ENCODE results near the gene NADK2. TPM values are rescaled to one million over a fixed set of nuclear protein-coding genes. Genes with fewer than 3 reads are reported as not detected.
"Not testable (repeated sequence)": the region's sequence is repeated elsewhere in the genome, so short reads cannot be mapped to it uniquely, and the experiment has no call there.

NADK2 gene
- polyA plus RNA-seq, 2 donors: 5.0 to 6.2 TPM

GRCh38 chr5:36198281-36198680 is 43.4 kb downstream of the NADK2 start:
- no peaks in the 10 kb centered on the region for H3K27me3 ChIP-seq (ENCODE audit: control insufficient read depth in 1 of 2, insufficient read depth in 2 of 2, low read length in 2 of 2)
- H3K4me3 ChIP-seq (ENCODE audit: low read depth in 1 of 2, low read length in 2 of 2): no peak overlapping the region
- no peak overlapping the region for H3K27ac ChIP-seq (ENCODE audit: low read depth in 2 of 2, low read length in 1 of 2)
- H3K9me3 ChIP-seq (ENCODE audit: control insufficient read depth in 2 of 2, insufficient read depth in 1 of 2, low read depth in 1 of 2, low read length in 1 of 2): no peaks in the 10 kb centered on the region
- peaks cover 2 to 4% of the 10 kb centered on the region in 2 donors for H3K36me3 ChIP-seq (ENCODE audit: control insufficient read depth in 2 of 2, insufficient read depth in 2 of 2, low read length in 1 of 2)
- H3K4me1 ChIP-seq (ENCODE audit: control insufficient read depth in 2 of 2, insufficient read depth in 2 of 2, low read length in 1 of 2): no peaks in the 10 kb centered on the region

- H3K9me3 ChIP-seq (ENCODE audit: control insufficient read depth in 2 of 2, insufficient read depth in 1 of 2, low read depth in 1 of 2, low read length in 1 of 2): peaks cover 0 to 2% of the 10 kb centered on the region in 2 donors
- H3K27ac ChIP-seq (ENCODE audit: low read depth in 2 of 2, low read length in 1 of 2): no peak overlapping the region
- H3K4me1 ChIP-seq (ENCODE audit: control insufficient read depth in 2 of 2, insufficient read depth in 2 of 2, low read length in 1 of 2): no peaks in the 10 kb centered on the region
- H3K4me3 ChIP-seq (ENCODE audit: low read depth in 1 of 2, low read length in 2 of 2): no peak overlapping the region
- H3K27me3 ChIP-seq (ENCODE audit: control insufficient read depth in 1 of 2, insufficient read depth in 2 of 2, low read length in 2 of 2): no peaks in the 10 kb centered on the region
- WGBS, 2 donors: 90 to 96% methylated on average over 5 of the region's 5 CpGs
- H3K36me3 ChIP-seq (ENCODE audit: control insufficient read depth in 2 of 2, insufficient read depth in 2 of 2, low read length in 1 of 2): no peaks in the 10 kb centered on the region
Observed at GRCh38 chr5:36193746-36194145, 48.0 kb downstream of the NADK2 start.

DNA sequence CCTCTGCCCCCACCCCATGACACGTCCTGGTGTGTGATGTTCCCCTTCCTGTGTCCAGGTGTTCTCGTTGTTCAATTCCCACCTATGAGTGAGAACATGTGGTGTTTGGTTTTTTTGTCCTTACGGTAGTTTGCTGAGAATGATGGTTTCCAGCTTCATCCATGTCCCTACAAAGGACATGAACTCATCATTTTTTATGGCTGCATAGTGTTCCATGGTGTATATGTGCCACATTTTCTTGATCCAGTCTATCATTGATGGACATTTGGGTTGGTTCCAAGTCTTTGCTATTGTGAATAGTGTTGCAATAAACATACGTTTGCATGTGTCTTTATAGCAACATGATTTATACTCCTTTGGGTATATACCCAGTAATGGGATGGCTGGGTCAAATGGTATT is 57.3 kb downstream of the NADK2 start:
- not testable (repeated sequence) for H3K4me3 ChIP-seq (ENCODE audit: low read depth in 1 of 2, low read length in 2 of 2); H3K4me1 ChIP-seq (ENCODE audit: control insufficient read depth in 2 of 2, insufficient read depth in 2 of 2, low read length in 1 of 2); H3K36me3 ChIP-seq (ENCODE audit: control insufficient read depth in 2 of 2, insufficient read depth in 2 of 2, low read length in 1 of 2); H3K27ac ChIP-seq (ENCODE audit: low read depth in 2 of 2, low read length in 1 of 2); H3K9me3 ChIP-seq (ENCODE audit: control insufficient read depth in 2 of 2, insufficient read depth in 1 of 2, low read depth in 1 of 2, low read length in 1 of 2); H3K27me3 ChIP-seq (ENCODE audit: control insufficient read depth in 1 of 2, insufficient read depth in 2 of 2, low read length in 2 of 2)
- WGBS, 2 donors: 84 to 89% methylated on average over 3 of the region's 4 CpGs

DNA sequence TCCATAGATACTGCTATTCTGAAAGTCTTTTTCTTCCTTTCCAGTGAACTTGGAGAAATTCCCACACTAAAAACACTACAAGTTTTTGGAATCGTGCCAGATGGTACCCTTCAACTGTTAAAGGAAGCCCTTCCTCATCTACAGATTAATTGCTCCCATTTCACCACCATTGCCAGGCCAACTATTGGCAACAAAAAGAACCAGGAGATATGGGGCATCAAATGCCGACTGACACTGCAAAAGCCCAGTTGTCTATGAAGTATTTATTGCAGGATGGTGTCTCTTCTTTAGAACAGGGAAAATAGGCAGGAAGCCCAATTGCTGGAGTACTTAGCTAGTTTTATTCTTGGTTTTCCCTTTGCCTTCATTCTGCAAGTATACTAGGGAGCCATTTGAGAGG is 60.0 kb downstream of the NADK2 start:
- no peaks in the 10 kb centered on the region for H3K36me3 ChIP-seq (ENCODE audit: control insufficient read depth in 2 of 2, insufficient read depth in 2 of 2, low read length in 1 of 2)
- whole genome bisulfite sequencing, 2 donors: 79 to 85% methylated on average over 2 of the region's 2 CpGs

GRCh38 chr5:36180556-36181350 is 61.0 kb downstream of the NADK2 start:
- no peaks in the 10 kb centered on the region for H3K9me3 ChIP-seq (ENCODE audit: control insufficient read depth in 2 of 2, insufficient read depth in 1 of 2, low read depth in 1 of 2, low read length in 1 of 2)
- 81 to 82% methylated on average over 2 of the region's 2 CpGs for WGBS, 2 donors
- H3K27me3 ChIP-seq (ENCODE audit: control insufficient read depth in 1 of 2, insufficient read depth in 2 of 2, low read length in 2 of 2): no peaks in the 10 kb centered on the region
- no peak overlapping the region for H3K4me3 ChIP-seq (ENCODE audit: low read depth in 1 of 2, low read length in 2 of 2)
- H3K4me1 ChIP-seq (ENCODE audit: control insufficient read depth in 2 of 2, insufficient read depth in 2 of 2, low read length in 1 of 2): no peaks in the 10 kb centered on the region
- no peaks in the 10 kb centered on the region for H3K36me3 ChIP-seq (ENCODE audit: control insufficient read depth in 2 of 2, insufficient read depth in 2 of 2, low read length in 1 of 2)
- no peak overlapping the region for H3K27ac ChIP-seq (ENCODE audit: low read depth in 2 of 2, low read length in 1 of 2)

More for the DNA sequence above, 60.0 kb downstream of the NADK2 start:
- no peaks in the 10 kb centered on the region for H3K27me3 ChIP-seq (ENCODE audit: control insufficient read depth in 1 of 2, insufficient read depth in 2 of 2, low read length in 2 of 2)
- no peaks in the 10 kb centered on the region for H3K9me3 ChIP-seq (ENCODE audit: control insufficient read depth in 2 of 2, insufficient read depth in 1 of 2, low read depth in 1 of 2, low read length in 1 of 2)
- no peak overlapping the region for H3K4me3 ChIP-seq (ENCODE audit: low read depth in 1 of 2, low read length in 2 of 2)
- no peak overlapping the region for H3K27ac ChIP-seq (ENCODE audit: low read depth in 2 of 2, low read length in 1 of 2)
- no peaks in the 10 kb centered on the region for H3K4me1 ChIP-seq (ENCODE audit: control insufficient read depth in 2 of 2, insufficient read depth in 2 of 2, low read length in 1 of 2)

GRCh38 chr5:36179950-36180349 is 61.8 kb downstream of the NADK2 start:
- Histone ChIP-seq H3K27me3 (ENCODE audit: control insufficient read depth in 1 of 2, insufficient read depth in 2 of 2, low read length in 2 of 2) (no peaks in the 10 kb centered on the region), H3K4me3 (ENCODE audit: low read depth in 1 of 2, low read length in 2 of 2) (no peak overlapping the region), H3K4me1 (ENCODE audit: control insufficient read depth in 2 of 2, insufficient read depth in 2 of 2, low read length in 1 of 2) (no peaks in the 10 kb centered on the region), H3K36me3 (ENCODE audit: control insufficient read depth in 2 of 2, insufficient read depth in 2 of 2, low read length in 1 of 2) (no peaks in the 10 kb centered on the region), H3K27ac (ENCODE audit: low read depth in 2 of 2, low read length in 1 of 2) (no peak overlapping the region), H3K9me3 (ENCODE audit: control insufficient read depth in 2 of 2, insufficient read depth in 1 of 2, low read depth in 1 of 2, low read length in 1 of 2) (no peaks in the 10 kb centered on the region)
- WGBS, 2 donors: 73 to 80% methylated on average over 4 of the region's 4 CpGs

- H3K27ac ChIP-seq (ENCODE audit: low read depth in 2 of 2, low read length in 1 of 2): no peak overlapping the region
- peaks cover 3% of the 10 kb centered on the region in 2 donors for H3K36me3 ChIP-seq (ENCODE audit: control insufficient read depth in 2 of 2, insufficient read depth in 2 of 2, low read length in 1 of 2)
- WGBS, 2 donors: 94 to 95% methylated on average over 3 of the region's 3 CpGs
- no peaks in the 10 kb centered on the region for H3K9me3 ChIP-seq (ENCODE audit: control insufficient read depth in 2 of 2, insufficient read depth in 1 of 2, low read depth in 1 of 2, low read length in 1 of 2)
- H3K27me3 ChIP-seq (ENCODE audit: control insufficient read depth in 1 of 2, insufficient read depth in 2 of 2, low read length in 2 of 2): no peaks in the 10 kb centered on the region
- no peaks in the 10 kb centered on the region for H3K4me1 ChIP-seq (ENCODE audit: control insufficient read depth in 2 of 2, insufficient read depth in 2 of 2, low read length in 1 of 2)
- H3K4me3 ChIP-seq (ENCODE audit: low read depth in 1 of 2, low read length in 2 of 2): no peak overlapping the region
Observed at GRCh38 chr5:36178524-36178890, 63.2 kb downstream of the NADK2 start.

DNA sequence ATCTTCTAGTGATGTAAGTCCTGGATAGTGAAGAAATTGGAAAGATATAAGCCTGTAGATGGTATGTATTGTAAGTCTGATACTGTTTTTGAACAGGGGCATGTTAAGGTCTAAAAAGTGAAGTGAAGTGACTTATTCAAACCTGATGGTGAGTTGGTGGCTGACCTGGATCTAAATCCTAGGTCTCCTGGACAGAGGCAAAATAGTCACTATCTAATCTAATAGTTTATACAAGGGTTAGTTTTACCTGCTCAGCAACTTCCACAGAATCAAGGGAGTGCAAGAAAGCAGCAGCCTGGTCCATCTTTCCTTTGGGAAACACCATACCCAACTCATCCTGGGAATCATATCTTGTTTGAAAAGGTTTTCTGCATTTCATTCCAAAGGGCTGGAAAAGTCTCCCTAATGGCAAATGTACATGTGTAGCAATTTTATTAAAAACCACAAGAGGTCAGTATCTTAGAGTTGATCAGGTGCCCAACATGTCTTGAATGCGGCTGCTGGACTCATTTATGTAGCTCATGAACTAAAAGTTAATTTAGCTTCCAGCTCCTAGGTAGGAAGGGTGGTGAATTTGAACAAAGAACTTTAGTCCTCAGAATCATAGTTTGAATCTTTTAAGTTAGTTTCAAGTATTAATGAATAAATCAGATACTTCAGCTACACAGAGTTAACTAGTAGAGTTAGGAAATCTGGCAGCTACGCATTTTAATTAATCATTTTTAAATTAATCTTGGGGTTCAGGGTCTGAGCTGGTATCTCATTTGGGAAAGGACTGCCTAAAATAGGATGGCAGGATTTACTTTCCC is 63.8 kb downstream of the NADK2 start:
- H3K4me3 ChIP-seq (ENCODE audit: low read depth in 1 of 2, low read length in 2 of 2): no peak overlapping the region
- H3K4me1 ChIP-seq (ENCODE audit: control insufficient read depth in 2 of 2, insufficient read depth in 2 of 2, low read length in 1 of 2): no peaks in the 10 kb centered on the region
- 57 to 62% methylated on average over 2 of the region's 2 CpGs for WGBS, 2 donors
- no peak overlapping the region for H3K27ac ChIP-seq (ENCODE audit: low read depth in 2 of 2, low read length in 1 of 2)
- peaks cover 3% of the 10 kb centered on the region in 2 donors for H3K36me3 ChIP-seq (ENCODE audit: control insufficient read depth in 2 of 2, insufficient read depth in 2 of 2, low read length in 1 of 2)
- H3K27me3 ChIP-seq (ENCODE audit: control insufficient read depth in 1 of 2, insufficient read depth in 2 of 2, low read length in 2 of 2): no peaks in the 10 kb centered on the region
- H3K9me3 ChIP-seq (ENCODE audit: control insufficient read depth in 2 of 2, insufficient read depth in 1 of 2, low read depth in 1 of 2, low read length in 1 of 2): no peaks in the 10 kb centered on the region

DNA sequence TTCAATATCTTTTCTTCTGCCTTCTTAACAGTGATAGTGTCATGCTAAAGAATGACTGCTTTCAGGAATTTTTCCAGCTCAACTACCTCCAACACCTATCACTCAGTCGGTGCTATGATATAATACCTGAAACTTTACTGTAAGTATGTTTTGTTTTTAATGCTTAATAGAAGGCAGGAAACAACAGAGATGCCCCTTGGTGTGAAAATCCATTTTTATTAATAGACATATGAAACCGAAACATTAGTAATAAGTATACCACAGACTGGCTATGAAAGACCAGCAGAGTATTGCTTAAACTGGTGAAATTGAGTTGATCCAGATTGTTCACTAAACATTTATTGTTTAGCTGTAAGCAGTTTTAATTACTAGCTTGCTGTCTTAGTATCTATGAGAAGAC is 64.6 kb downstream of the NADK2 start:
- Histone ChIP-seq H3K4me3 (ENCODE audit: low read depth in 1 of 2, low read length in 2 of 2) (no peak overlapping the region), H3K4me1 (ENCODE audit: control insufficient read depth in 2 of 2, insufficient read depth in 2 of 2, low read length in 1 of 2) (no peaks in the 10 kb centered on the region), H3K27ac (ENCODE audit: low read depth in 2 of 2, low read length in 1 of 2) (no peak overlapping the region), H3K9me3 (ENCODE audit: control insufficient read depth in 2 of 2, insufficient read depth in 1 of 2, low read depth in 1 of 2, low read length in 1 of 2) (no peaks in the 10 kb centered on the region), H3K36me3 (ENCODE audit: control insufficient read depth in 2 of 2, insufficient read depth in 2 of 2, low read length in 1 of 2) (peaks cover 3% of the 10 kb centered on the region in 2 donors), H3K27me3 (ENCODE audit: control insufficient read depth in 1 of 2, insufficient read depth in 2 of 2, low read length in 2 of 2) (no peaks in the 10 kb centered on the region)
- WGBS, 2 donors: 75 to 77% methylated on average over 2 of the region's 2 CpGs
